PFSK-1 (cell line): ENCODE results near the gene QRICH2.

Source experiments
- POLR2AphosphoS5 ChIP-seq: IDR thresholded peaks from 2 replicates; pipeline ENCODE4 v1.6.1; 2012; ENCODE audit warnings: low read depth, mild to moderate bottlenecking, control low read depth, low read length, moderate library complexity
- REST ChIP-seq, 2 experiments: IDR thresholded peaks; 2 replicates each; pipeline versions ENCODE4 v1.6.1 to v1.8.0; 2011 to 2012; ENCODE audit warnings: low read depth in 2 of 2, low read length in 2 of 2, control low read depth in 1 of 2, inconsistent platforms in 1 of 2, mild to moderate bottlenecking in 1 of 2, moderate library complexity in 1 of 2; ENCODE audit not compliant: insufficient read depth in 1 of 2
- TAF1 ChIP-seq: IDR thresholded peaks from 2 replicates; pipeline ENCODE4 v1.6.1; 2012; ENCODE audit warnings: low read length, control low read depth, borderline replicate concordance; ENCODE audit not compliant: insufficient read depth

GRCh38 chr17:76293106-76293505 lies 15.0 kb downstream of the QRICH2 start:
- no peak for TF ChIP-seq REST (IDR thresholded peaks at IDR 0.05; ENCODE audit: insufficient read depth in 1 of 2, low read depth in 2 of 2, low read length in 2 of 2)
- TF ChIP-seq POLR2AphosphoS5: no peak
- no peak for TF ChIP-seq TAF1
